ENCODE results near the gene BMAL2.
A peak's percentile ranks its signal among the peaks of the same experiment; 100 is the strongest.

BMAL2 gene

GRCh38 chr12:27324530-27324929 lies 8.1 kb upstream of the BMAL2 start:
- no peak for DNase-seq (ENCODE audit: low read depth, low spot score)

GRCh38 chr12:27330846-27331245 lies 1.8 kb upstream of the BMAL2 start:
- no peak for DNase-seq (ENCODE audit: low read depth, low spot score)

GRCh38 chr12:27331291-27331926 lies 1.2 kb upstream of the BMAL2 start:
- peak; percentile 12 for DNase-seq (ENCODE audit: low read depth, low spot score)

- no peak for DNase-seq (ENCODE audit: low read depth, low spot score)
Observed at GRCh38 chr12:27331927-27332324, 710 bp upstream of the BMAL2 start.

GRCh38 chr12:27332407-27332713 lies 276 bp upstream of the BMAL2 start:
- no peak for DNase-seq (ENCODE audit: low read depth, low spot score)

- peak; percentile 40 for DNase-seq (ENCODE audit: low read depth, low spot score)
Observed at GRCh38 chr12:27333403-27334009, 870 bp downstream of the BMAL2 start.

GRCh38 chr12:27334042-27334720 lies 1.5 kb downstream of the BMAL2 start:
- DNase-seq (ENCODE audit: low read depth, low spot score) = no peak

GRCh38 chr12:27334721-27335082 lies 2.1 kb downstream of the BMAL2 start:
- DNase-seq (ENCODE audit: low read depth, low spot score) = no peak

- DNase-seq (ENCODE audit: low read depth, low spot score) = no peak
Observed at GRCh38 chr12:27335364-27336281, 3.0 kb downstream of the BMAL2 start.

GRCh38 chr12:27336282-27336653 lies 3.6 kb downstream of the BMAL2 start:
- DNase-seq (ENCODE audit: low read depth, low spot score) = no peak

GRCh38 chr12:27337376-27337775 lies 4.7 kb downstream of the BMAL2 start:
- DNase-seq (ENCODE audit: low read depth, low spot score) = no peak

- no peak for DNase-seq (ENCODE audit: low read depth, low spot score)
Observed at GRCh38 chr12:27338473-27338872, 5.8 kb downstream of the BMAL2 start.

- no peak for DNase-seq (ENCODE audit: low read depth, low spot score)
Observed at GRCh38 chr12:27340971-27341370, 8.3 kb downstream of the BMAL2 start.

- no peak for DNase-seq (ENCODE audit: low read depth, low spot score)
Observed at GRCh38 chr12:27342536-27342935, 9.9 kb downstream of the BMAL2 start.

- no peak for DNase-seq (ENCODE audit: low read depth, low spot score)
Observed at GRCh38 chr12:27343255-27344000, 10.8 kb downstream of the BMAL2 start.

GRCh38 chr12:27344246-27344645 lies 11.6 kb downstream of the BMAL2 start:
- DNase-seq (ENCODE audit: low read depth, low spot score) = no peak

- no peak for DNase-seq (ENCODE audit: low read depth, low spot score)
Observed at GRCh38 chr12:27344760-27345159, 12.1 kb downstream of the BMAL2 start.

- DNase-seq (ENCODE audit: low read depth, low spot score) = no peak
Observed at GRCh38 chr12:27345376-27345775, 12.7 kb downstream of the BMAL2 start.

GRCh38 chr12:27347779-27348178 lies 15.1 kb downstream of the BMAL2 start:
- peak; percentile 21 for DNase-seq (ENCODE audit: low read depth, low spot score)

- peak; percentile 59 for DNase-seq (ENCODE audit: low read depth, low spot score)
Observed at GRCh38 chr12:27351476-27351875, 18.8 kb downstream of the BMAL2 start.

- no peak for DNase-seq (ENCODE audit: low read depth, low spot score)
Observed at GRCh38 chr12:27355486-27355885, 22.9 kb downstream of the BMAL2 start.

- no peak for DNase-seq (ENCODE audit: low read depth, low spot score)
Observed at GRCh38 chr12:27355979-27356378, 23.3 kb downstream of the BMAL2 start.
